ENCODE results near the gene ANTXR1.

DNA sequence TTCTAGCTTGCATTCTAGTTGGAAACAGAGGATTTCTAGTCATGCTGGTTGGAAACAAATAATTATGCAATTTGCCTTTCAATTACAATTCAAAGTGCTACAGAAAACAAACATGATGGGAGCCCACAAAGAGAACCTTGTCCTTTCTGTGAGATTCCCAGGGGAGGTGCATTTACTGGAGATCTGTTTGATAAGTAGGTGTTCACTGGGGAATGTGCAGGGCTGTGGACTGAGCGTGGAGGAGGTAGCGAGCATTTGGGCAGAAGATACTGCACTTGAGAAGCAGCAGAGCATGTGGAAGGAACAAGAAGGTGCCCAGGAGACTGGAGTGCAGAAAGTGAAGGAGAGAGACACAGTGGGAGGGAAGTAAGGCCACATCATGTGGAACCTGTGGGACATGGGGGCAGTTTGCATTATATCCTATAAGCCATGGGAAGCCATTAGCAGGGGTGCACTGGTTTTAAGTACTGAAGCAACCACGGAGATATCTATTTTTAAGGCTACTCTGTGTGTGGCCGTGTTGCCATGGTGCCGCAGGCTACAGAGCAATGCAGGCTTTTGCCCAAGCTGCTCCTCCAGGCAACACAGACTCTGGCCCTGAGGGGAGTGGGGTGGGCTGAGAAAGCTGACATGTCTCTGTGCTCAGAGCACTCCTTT lies 154.0 kb downstream of the ANTXR1 start:
- no peak for TF ChIP-seq POLR2A (IDR thresholded peaks at IDR 0.05)
- TF ChIP-seq, protein P1, sequence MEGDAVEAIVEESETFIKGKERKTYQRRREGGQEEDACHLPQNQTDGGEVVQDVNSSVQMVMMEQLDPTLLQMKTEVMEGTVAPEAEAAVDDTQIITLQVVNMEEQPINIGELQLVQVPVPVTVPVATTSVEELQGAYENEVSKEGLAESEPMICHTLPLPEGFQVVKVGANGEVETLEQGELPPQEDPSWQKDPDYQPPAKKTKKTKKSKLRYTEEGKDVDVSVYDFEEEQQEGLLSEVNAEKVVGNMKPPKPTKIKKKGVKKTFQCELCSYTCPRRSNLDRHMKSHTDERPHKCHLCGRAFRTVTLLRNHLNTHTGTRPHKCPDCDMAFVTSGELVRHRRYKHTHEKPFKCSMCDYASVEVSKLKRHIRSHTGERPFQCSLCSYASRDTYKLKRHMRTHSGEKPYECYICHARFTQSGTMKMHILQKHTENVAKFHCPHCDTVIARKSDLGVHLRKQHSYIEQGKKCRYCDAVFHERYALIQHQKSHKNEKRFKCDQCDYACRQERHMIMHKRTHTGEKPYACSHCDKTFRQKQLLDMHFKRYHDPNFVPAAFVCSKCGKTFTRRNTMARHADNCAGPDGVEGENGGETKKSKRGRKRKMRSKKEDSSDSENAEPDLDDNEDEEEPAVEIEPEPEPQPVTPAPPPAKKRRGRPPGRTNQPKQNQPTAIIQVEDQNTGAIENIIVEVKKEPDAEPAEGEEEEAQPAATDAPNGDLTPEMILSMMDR (IDR thresholded peaks at IDR 0.05) = no peak
